ENCODE results near the gene KRTAP16-1.

Gene KRTAP16-1

DNA sequence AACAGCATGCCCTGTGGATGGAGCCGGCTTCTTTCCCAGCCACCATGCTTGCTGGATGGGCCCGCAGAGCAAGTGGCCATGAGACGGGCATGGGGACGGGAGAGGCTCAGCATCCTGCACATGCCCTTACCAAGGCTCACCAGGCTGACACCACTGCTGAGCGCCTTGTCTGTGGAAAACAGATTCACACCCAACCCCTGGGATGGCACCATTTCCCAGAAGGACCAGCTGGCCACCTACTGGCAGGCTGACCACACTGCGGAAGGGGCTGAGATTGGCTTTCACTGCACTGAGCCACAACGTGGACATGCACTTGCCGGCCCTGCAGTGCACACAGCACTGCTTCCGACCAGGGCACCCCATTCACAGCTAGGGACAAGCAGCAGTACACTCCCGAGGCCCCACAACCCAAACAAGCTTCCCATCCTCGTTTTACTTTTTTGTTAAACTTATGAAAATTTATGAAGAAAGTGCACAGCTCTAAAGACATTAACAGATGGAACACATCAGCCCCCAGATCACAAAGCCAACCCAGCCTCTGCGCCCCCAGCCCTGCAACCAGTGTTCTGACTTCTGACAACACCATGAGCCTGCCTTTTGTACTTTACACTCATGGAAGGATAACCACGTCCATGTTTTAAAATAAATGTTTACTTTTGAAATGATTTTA lies 20.3 kb upstream of the KRTAP16-1 start:
- peak; percentile 83 for DNase-seq (ENCODE audit: low spot score)

DNA sequence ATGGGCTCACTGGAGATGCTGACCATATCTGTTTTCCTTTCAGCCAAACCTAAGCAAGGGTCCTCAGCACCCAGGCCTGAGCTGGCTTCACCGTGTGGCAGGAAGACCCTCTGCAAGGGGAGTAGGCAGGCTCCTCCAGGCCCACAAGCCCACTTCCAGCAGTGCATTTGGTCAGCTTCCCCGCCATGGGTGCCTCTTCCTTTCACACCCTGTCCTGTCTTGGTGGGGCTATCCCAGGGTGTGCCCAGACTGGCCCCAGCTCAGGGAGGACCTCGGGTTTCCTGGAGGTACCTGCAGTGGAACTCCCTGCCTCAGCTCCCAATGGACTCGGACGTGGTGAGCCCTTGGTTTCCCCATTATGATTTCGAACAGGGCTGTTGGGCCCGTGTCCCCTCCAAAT lies 19.1 kb upstream of the KRTAP16-1 start:
- no peak for DNase-seq (ENCODE audit: low spot score)

DNA sequence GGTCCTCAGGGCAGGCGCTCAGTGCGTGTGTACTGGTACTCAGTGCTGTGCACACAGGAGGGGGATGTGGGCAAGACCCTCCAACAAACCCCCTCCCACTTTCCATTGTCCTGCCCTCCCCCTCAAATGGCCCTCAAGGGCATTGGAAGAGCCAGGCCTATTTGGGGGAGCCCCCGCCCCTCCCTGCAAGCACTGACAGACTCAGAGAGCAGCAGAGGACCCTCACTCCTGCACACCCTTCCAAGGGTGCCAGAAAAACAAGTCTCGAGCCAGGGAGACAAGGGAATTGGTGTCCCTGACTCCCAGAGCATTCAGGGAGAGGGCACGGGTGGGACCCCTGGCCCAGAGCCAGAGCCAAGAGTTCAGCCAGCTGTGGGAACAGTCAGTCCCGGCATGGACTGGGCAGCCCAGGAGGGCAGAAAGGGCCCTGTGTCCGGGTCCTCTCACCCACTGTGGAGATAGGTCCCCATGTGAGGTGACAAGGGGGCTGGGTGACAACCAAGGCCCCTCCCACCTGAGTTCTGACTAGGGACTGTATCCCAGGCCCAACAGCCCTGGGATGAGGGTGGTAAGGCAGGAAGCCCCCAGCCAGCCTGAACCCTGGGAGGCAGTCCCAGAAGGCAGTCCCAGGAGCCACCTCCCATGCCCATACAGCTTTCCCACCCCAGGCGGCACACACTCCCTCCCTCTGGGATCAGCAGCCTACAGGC lies 18.5 kb upstream of the KRTAP16-1 start:
- no peak for DNase-seq (ENCODE audit: low spot score)

DNA sequence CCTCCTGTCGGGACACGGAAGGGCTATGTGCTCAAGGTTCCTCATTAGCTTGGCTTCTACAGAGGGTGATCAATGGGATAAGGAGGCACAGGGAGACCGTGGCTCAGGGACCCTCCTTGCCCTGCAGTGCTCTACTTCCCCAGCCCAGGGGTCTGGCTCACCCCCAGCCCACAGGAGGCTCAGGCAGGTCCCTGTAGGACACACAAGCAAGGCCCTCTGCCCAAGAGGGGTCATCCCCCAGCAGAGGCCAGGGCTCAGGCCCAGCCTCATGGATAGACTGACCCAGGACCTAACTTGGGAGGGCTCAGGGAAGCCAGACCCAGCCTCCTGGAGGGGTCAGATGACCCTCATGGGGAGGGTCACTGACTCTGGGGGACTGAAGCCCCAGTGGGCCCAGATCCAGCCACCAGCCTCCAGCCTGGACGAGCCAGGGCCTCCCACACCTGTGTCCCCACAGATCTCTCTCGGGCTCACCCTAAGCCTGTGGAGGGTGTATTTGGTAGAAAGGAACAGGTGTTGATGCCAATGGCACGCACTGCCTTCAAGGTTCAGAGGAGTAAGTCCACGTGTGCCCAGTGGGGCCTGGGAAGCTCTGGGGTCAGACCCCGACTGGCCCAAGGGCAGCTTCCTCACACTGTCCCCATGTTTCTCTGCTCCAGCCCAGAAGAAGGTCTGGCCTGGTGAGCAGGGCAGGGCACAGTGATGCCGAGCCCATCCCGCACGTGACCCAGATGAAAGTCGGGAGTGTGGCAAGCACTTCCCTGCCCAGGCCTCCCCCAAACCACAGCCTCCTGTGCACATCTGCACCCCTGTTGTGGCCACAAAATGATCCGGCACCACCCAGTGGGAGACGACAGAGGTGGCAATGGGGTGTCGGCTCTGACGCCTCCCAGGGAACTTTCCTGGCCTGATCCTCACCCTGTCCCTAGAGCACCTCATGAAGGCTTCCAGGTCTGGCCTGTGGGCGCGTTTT lies 17.4 kb upstream of the KRTAP16-1 start:
- peak; percentile 45 for DNase-seq (ENCODE audit: low spot score)

DNA sequence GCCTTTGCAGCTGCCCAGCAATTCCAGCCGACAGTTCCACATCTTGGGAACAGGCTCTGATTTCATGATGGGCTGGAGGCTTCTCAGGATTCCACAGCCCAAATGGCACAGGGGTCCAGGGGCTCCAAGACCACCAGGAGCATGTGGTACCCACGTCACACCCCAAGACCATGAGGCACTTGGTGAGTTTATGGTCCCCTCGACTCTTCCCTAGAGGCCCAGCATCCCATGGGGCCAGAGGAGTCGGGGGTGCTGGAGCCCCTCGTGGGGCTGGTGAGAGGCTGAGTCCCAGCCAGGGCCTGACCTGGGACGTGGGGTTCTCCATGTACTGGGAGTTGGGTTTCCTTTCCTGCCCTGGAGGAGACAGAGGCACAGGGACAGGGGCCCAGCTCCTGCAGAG lies 16.5 kb upstream of the KRTAP16-1 start:
- DNase-seq (ENCODE audit: low spot score), result peak; percentile 28

DNA sequence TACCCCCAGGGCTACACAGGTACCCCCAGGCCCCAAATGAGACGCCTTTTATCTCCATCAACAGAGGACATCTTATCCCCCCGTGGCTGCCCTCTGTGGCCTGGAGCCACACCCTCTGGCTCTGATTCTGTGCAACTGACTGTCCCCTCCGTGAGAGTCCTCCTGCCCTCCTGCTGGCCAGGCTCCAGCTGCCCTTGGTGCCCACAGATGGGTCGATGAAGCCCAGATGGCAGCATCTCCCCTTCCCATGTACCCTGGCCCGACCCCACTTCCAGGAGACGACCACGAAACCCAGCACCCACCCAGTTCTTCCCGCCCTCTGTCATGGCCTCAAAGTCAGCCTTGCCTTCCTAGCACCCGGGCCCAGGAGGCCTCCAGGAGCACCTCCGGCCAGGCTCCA lies 16.0 kb upstream of the KRTAP16-1 start:
- DNase-seq (ENCODE audit: low spot score), result peak; percentile 45

DNA sequence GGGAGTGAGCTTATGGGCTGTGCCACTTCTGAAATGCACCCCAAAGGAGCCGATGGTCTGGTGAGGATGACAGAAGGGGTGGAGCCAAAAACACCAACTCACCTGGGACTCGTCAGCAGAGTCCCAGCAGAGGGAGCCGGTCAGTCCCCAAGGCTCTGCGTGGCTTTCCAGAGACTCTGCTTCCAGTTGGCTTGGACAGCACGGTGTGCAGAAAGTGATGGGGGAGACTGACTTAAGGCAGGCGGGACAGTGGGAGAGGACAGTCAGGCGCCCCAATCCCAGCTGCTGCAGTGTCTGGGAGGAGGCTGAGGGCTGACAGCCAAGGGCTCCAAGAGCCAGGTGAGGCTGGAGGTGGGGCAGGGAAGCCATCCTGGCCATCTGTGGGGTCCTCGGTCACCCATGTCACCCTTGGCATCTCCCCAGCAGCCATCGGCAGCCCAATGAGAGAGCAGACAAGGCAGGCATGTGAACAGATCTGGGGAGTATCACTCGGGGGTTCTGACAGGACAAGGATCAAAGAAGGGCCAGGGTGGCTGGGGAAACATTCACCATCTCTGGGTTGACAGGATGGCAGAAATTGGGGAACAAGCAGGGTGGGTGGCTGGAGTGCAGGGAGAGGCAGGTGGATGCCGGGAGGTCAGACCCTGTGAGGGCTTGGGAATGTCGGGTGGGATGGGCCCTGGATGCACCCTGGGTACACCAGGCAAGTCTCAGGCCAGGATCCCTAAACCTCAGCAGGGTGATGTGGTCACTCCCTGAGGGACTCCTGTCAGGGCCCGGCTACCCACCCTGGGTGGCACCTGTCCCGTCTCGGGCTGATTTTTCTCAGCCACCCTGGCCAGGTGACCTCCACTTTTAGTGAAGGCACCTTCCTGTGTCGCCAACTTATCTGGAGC lies 15.3 kb upstream of the KRTAP16-1 start:
- DNase-seq (ENCODE audit: low spot score), result peak; percentile 59

DNA sequence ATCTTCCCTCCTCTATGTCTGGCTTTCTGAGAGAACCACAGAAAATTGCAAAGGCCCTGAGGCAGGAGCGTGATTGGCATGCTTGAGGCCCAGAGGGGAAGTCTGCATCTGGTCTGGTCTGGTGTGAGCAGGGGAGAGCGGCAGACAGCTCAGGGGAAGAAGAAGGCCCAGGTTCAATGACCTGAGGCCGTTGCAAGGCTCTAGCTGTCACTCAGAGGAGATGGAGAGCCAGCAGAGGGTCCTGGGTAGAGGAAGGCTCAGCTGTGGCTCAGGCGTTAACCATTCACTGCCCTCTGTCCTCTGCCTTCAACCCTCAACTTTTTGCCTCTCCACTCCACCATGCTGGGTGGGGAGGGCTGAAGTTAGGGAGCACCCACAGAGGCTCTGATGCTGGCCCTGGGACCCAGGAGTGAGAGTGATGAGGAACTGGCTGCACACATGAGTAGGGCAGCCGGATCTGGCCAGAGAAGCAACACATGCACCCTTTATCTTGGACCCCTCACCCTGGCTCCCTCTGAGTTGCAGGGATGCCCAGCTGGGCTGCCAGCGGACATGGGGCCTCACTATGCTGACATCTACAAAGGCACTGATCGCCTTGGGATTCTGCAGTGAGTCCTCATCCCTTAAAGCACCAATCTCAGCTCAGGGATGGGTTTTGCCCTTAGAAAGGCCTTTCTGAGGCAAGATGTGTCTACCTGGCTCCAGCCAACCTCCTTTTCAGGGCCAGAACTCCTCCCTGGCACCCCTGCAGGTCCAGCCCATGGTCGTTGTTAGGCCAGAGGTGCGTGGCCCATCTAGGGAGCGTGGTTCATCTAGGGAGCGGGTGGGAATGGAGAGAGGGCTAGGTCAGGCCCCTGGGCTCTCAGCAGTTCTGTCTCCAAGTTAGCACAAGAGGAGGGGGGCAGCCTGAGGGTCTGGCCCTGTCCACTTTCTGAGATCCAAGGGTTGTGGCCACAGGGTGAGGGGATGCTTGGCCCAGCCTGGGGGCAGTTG lies 14.1 kb upstream of the KRTAP16-1 start:
- DNase-seq (ENCODE audit: low spot score), result peak; percentile 51

DNA sequence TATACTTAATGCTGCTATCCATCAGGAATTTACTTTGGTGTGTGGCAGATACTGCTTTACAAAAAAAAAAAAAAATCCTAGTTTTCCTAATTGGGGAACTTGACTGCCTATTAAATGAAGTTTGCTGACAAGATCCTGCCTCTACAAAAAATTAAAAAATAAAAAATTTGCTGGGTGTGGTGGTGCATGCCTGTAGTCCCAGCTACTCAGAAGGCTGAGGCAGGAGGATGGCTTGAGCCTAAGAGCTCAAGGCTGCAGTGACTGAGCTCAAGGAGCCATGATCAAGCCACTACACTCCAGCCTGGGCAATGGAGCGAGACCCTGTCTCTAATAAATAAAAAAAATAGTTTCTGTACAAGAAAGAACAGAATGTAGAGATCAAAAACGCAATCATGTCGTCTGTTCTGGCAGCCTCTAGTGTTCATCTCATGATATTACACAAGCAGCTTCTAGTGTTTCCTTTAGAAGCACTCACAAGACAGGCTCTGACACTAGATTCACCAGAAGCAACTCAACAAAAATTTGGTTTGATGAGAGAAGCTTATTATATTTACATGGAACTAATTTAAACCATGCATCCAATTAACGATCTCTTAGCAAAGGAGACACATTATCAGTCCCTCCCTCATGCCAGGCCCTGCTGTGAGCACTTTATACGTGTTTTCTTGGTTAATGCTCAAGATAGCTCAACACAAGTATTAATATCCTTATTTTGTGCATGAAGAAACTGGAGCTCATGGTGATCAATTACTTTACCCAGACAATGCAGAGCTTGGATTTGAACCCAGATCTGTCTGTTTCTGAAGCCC lies 13.2 kb upstream of the KRTAP16-1 start:
- DNase-seq (ENCODE audit: low spot score), result peak; percentile 39

DNA sequence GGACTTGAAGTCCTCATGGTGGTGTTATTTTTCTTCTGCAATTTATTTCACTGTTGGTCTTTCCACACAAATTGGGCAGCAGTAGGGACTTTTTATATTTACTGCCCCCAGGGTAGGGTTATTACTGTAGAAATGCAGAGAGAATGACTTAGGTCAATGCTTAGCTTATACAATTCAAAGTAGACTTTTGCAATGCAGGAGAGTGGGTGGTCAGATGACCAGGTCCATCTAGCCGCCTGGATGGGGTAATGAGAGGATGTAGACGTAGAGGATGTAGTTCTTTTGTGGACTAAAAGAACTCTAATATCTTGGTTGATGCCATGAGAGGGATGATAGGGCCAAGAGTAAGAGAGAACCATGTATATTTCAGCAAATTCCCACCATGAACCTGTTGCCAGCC lies 9.1 kb upstream of the KRTAP16-1 start:
- no peak for DNase-seq (ENCODE audit: low spot score)

DNA sequence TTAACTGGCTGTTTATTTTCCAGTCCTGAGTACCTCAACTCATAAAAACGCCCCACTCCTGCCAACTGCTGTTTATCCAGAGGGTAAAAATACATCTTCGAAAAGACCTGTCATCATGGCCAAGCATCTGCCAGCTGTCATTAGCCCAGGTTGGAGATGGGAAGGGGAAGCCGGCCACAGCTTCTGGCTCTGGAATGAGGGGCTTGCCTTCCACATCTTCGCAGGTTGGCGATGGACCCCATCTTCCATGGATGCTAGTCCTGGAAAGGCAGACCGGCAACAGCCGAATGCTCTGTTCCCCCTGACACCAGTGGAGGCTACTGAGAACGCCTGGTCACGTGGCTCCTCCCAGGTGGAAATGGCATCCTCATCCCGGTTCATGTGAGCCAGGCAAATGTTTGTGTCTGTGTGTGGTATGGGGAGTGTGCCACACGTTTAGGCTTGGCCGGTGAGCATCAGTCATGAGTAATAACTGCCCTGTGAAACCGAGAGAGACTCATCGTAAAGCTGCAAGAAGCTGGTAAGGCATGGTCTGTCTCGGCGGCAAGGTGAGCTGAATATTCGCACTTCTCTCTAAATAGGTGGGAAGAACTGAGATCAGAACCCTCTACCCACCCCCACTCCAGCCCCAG lies 6.8 kb upstream of the KRTAP16-1 start:
- DNase-seq (ENCODE audit: low spot score), result no peak

DNA sequence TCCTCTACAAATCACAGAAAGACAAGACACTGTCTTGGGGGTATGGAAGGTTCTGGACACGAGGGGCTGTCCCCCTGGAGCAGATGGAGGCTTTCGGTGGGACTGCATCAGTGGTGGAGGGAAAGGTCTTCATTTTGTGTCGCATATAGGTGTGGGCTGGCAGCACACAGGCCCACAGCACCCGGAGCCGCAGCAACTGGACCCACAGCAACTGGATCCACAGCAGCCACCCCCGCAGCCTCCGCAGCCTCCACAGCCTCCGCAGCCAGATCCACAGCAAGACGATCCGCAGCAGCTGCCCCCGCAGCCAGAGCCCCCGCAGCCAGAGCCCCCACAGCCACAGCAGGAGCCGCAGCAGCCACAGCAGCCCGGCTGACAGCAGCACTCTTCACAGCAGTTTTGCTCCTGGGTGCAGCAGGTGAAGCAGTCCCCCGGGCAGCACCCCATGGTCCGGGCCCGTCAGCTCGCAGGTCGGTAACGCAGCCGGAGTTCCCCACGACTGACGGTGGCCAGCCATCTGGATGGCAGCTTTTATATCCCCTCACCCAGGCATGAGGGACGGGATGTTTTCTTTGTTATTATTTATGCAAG lies 6.2 kb upstream of the KRTAP16-1 start, which contains the start of gene KRTAP17-1:
KRTAP17-1 (minus strand) TSS at position 507 of the 591 bp plus-strand sequence; CDS start at position 447, 60 bp downstream.
- no peak for DNase-seq (ENCODE audit: low spot score)

DNA sequence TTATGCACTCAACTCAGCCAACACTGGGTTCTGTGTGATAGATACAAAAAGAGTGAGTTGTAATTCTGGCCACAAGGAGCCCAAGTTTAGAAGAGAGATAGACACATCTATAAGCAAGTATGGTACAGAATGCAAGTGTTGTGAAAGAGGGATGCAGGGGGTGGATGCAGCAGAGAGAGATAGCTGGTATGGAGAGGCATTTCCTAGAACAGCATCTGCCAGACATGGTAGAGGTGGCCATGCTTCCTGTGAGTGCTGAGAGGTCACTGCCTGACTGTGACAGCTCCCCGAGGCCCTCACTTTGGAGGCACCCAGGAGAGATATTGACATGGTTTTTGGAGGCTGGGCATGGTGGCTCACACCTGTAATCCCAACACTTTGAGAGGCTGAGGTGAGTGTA lies 2.0 kb upstream of the KRTAP16-1 start:
- no peak for DNase-seq (ENCODE audit: low spot score)

DNA sequence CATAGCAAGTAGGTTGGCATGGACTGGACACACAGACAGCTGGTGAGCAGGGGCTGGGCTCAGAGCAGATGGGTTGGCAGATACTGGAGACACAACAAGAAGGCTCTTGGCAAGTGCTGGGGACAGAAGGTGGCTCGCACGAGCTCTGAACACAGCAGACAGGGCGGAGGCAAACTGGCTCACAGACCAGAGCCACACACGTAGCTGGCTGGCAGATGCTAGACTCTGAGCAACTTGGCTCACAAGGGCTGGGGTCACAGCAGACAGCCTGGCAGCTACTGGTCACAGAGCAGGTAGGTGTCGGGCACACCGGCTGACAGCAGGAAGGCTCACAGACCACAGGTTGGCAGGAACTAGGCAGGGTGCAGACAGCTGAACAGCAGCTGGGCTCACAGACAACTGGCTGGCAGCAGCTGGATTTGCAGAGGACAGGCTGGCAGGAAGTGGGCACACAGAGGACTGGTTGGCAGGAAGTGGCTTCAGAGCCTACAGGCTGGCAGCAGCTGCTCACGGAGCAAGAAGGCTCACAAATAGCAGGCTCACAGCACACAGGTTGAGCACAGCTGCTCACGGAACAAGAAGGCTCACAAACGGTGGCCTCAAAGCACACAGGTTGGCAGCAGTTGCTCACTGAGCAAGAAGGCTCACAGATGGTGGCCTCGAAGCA lies 725 bp downstream of the KRTAP16-1 start:
- no peak for DNase-seq (ENCODE audit: low spot score)

DNA sequence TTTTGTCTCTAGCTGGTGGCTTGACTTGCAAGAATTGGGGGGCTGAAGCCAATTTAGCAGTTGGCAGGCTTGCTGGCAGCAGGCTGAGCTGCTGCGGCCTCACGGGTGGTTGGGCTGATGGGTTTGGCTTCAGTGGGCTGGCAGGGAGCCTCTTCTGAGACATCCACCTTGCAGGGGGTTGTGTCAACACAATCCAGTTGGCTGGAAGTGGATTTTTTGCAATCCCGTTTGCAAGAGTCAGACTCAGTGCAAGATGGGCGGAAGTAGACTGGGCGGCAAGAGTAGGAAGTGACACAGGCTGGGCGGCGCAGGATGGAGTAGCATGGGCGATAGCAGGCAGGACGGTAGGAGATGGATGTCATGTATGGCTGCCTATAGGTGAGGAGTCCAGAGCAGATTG lies 1.5 kb downstream of the KRTAP16-1 start:
- no peak for DNase-seq (ENCODE audit: low spot score)

DNA sequence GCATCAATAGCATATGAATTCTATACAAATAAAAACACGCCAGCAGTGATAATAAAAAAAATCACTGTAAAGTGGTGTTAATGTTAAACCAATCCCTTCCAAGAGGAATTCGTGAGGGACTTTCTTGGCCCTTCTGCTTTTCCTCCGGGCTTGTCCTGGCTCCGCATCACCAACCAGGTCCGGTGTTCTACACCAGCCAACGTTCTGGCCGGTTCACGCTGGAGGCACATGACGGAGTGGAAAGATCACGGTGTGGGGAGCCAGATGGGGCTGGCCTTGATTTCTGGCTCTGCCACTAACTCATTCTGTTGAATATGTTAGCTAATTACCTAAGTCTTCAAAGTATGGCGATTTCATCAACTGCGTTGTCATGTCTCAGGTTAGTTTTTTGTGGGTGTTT lies 5.0 kb downstream of the KRTAP16-1 start:
- no peak for DNase-seq (ENCODE audit: low spot score)

DNA sequence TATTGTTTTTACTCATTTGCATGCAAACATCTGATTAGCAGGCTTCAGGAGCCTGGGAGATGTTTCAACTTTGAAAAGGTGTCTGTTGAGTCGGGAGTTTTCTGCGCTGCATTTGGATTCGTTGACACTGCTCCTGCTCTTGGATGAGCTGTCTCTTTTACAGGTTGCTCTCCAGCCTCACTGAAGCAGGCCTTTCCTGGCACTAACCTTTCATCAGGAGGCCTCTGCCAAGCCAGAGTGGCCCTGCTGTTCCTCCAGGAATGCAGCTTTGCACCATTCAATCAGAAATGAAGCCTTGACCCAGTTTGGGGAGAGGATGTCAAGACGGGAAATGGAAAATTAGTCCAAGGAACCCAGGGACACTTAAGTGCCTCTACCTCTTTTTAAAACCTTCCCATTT lies 6.1 kb downstream of the KRTAP16-1 start:
- DNase-seq (ENCODE audit: low spot score), result no peak
